Measurements from ENCODE around the gene EYS. TPM values are rescaled to one million over a fixed set of nuclear protein-coding genes. Genes with fewer than 3 reads are reported as not detected.

Gene EYS
- total and polyA plus RNA-seq, 4 donors, result 0.08 to 0.63 (median 0.36) TPM

DNA sequence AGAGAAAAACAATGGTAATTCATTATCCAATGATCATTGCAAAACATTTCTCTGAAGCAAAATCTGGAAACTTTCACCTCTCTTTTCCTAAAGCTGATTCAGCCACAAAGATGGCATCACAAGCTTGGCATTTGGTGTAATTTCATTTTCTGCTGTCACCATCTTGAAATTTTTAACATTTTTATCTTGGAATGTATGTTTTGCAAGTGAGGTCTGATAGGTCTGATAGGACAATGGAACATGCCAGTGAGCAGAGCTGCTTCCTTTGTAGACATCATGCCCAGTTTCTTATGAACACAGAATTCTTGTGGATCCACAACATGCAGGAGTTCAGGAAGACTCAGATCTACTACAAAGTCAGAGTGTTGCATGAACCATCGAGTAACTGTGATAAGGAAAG is 969.6 kb downstream of the EYS start:
- Histone ChIP-seq H3K36me3 (ENCODE audit: control insufficient read depth in 4 of 4, insufficient read depth in 3 of 4, low read depth in 1 of 4, low read length in 3 of 4) (no peaks in the 10 kb centered on the region), H3K27ac (ENCODE audit: low read depth in 1 of 2, low read length in 2 of 2) (no peak overlapping the region), H3K4me3 (ENCODE audit: low read depth in 1 of 3, low read length in 3 of 3) (no peak overlapping the region), H3K9ac (ENCODE audit: low read depth in 1 of 2, low read length in 2 of 2) (no peak overlapping the region), H3K27me3 (ENCODE audit: control insufficient read depth in 4 of 4, insufficient read depth in 4 of 4, low read length in 3 of 4) (no peaks in the 10 kb centered on the region), H3K4me1 (ENCODE audit: control insufficient read depth in 4 of 4, insufficient read depth in 4 of 4, low read length in 3 of 4) (no peaks in the 10 kb centered on the region), H3K9me3 (ENCODE audit: control insufficient read depth in 4 of 4, low read length in 3 of 4) (no peaks in the 10 kb centered on the region)
- WGBS, result 49% methylated on average over 1 of the region's 1 CpG
- TF ChIP-seq EGR1 (IDR thresholded peaks at IDR 0.05; ENCODE audit: low read depth in 2 of 2) (no peak), MAX (IDR thresholded peaks at IDR 0.05) (no peak), FOXA1 (IDR thresholded peaks at IDR 0.05) (no peak), RAD21 (IDR thresholded peaks at IDR 0.05) (no peak), HNF4G (IDR thresholded peaks at IDR 0.05) (no peak), ATF3 (IDR thresholded peaks at IDR 0.05) (no peak), JUND (IDR thresholded peaks at IDR 0.05) (no peak), YY1 (IDR thresholded peaks at IDR 0.05) (no peak), RXRA (IDR thresholded peaks at IDR 0.05) (no peak), HNF4A (conservative IDR thresholded peaks at IDR 0.05) (no peak), FOXA2 (IDR thresholded peaks at IDR 0.05) (no peak), GABPA (IDR thresholded peaks at IDR 0.05 in 1 of 2, conservative IDR thresholded peaks at IDR 0.05 in 1 of 2) (no peak)
- TF ChIP-seq, protein P1, sequence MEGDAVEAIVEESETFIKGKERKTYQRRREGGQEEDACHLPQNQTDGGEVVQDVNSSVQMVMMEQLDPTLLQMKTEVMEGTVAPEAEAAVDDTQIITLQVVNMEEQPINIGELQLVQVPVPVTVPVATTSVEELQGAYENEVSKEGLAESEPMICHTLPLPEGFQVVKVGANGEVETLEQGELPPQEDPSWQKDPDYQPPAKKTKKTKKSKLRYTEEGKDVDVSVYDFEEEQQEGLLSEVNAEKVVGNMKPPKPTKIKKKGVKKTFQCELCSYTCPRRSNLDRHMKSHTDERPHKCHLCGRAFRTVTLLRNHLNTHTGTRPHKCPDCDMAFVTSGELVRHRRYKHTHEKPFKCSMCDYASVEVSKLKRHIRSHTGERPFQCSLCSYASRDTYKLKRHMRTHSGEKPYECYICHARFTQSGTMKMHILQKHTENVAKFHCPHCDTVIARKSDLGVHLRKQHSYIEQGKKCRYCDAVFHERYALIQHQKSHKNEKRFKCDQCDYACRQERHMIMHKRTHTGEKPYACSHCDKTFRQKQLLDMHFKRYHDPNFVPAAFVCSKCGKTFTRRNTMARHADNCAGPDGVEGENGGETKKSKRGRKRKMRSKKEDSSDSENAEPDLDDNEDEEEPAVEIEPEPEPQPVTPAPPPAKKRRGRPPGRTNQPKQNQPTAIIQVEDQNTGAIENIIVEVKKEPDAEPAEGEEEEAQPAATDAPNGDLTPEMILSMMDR (IDR thresholded peaks at IDR 0.05; ENCODE audit: low read depth, low read length, missing input control), result no peak
- no peak for DNase-seq (ENCODE audit: low spot score)

- no peak overlapping the region for H3K9ac ChIP-seq (ENCODE audit: low read depth in 1 of 2, low read length in 2 of 2)
- H3K36me3 ChIP-seq (ENCODE audit: control insufficient read depth in 4 of 4, insufficient read depth in 3 of 4, low read depth in 1 of 4, low read length in 3 of 4), result no peaks in the 10 kb centered on the region
- WGBS, result 54% methylated on average over 4 of the region's 4 CpGs
- H3K9me3 ChIP-seq (ENCODE audit: control insufficient read depth in 4 of 4, low read length in 3 of 4), result no peaks in the 10 kb centered on the region
- H3K4me3 ChIP-seq (ENCODE audit: low read depth in 1 of 3, low read length in 3 of 3), result no peak overlapping the region
- H3K27me3 ChIP-seq (ENCODE audit: control insufficient read depth in 4 of 4, insufficient read depth in 4 of 4, low read length in 3 of 4), result no peaks in the 10 kb centered on the region
- TF ChIP-seq YY1 (IDR thresholded peaks at IDR 0.05), result no peak
- no peak for TF ChIP-seq ZBTB33 (IDR thresholded peaks at IDR 0.05)
- TF ChIP-seq MAX (IDR thresholded peaks at IDR 0.05), result no peak
- TF ChIP-seq, protein P2, sequence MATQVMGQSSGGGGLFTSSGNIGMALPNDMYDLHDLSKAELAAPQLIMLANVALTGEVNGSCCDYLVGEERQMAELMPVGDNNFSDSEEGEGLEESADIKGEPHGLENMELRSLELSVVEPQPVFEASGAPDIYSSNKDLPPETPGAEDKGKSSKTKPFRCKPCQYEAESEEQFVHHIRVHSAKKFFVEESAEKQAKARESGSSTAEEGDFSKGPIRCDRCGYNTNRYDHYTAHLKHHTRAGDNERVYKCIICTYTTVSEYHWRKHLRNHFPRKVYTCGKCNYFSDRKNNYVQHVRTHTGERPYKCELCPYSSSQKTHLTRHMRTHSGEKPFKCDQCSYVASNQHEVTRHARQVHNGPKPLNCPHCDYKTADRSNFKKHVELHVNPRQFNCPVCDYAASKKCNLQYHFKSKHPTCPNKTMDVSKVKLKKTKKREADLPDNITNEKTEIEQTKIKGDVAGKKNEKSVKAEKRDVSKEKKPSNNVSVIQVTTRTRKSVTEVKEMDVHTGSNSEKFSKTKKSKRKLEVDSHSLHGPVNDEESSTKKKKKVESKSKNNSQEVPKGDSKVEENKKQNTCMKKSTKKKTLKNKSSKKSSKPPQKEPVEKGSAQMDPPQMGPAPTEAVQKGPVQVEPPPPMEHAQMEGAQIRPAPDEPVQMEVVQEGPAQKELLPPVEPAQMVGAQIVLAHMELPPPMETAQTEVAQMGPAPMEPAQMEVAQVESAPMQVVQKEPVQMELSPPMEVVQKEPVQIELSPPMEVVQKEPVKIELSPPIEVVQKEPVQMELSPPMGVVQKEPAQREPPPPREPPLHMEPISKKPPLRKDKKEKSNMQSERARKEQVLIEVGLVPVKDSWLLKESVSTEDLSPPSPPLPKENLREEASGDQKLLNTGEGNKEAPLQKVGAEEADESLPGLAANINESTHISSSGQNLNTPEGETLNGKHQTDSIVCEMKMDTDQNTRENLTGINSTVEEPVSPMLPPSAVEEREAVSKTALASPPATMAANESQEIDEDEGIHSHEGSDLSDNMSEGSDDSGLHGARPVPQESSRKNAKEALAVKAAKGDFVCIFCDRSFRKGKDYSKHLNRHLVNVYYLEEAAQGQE (IDR thresholded peaks at IDR 0.05), result no peak
- no peak for TF ChIP-seq NR2F2 (IDR thresholded peaks at IDR 0.05)
- TF ChIP-seq GABPA (IDR thresholded peaks at IDR 0.05 in 1 of 2, conservative IDR thresholded peaks at IDR 0.05 in 1 of 2), result no peak
- TF ChIP-seq, protein P1 (IDR thresholded peaks at IDR 0.05; ENCODE audit: low read depth, low read length, missing input control), result no peak
- TF ChIP-seq RXRA (IDR thresholded peaks at IDR 0.05), result no peak
- no peak for TF ChIP-seq FOXA1 (IDR thresholded peaks at IDR 0.05)
- no peak for TF ChIP-seq TAF1 (conservative IDR thresholded peaks at IDR 0.05)
- no peak for TF ChIP-seq HNF4A (conservative IDR thresholded peaks at IDR 0.05)
- no peak for TF ChIP-seq RAD21 (IDR thresholded peaks at IDR 0.05)
- TF ChIP-seq FOXA2 (IDR thresholded peaks at IDR 0.05), result no peak
- no peak for TF ChIP-seq JUND (IDR thresholded peaks at IDR 0.05)
- TF ChIP-seq HNF4G (IDR thresholded peaks at IDR 0.05), result no peak
- TF ChIP-seq SP1 (IDR thresholded peaks at IDR 0.05), result no peak
- TF ChIP-seq EGR1 (IDR thresholded peaks at IDR 0.05; ENCODE audit: low read depth in 2 of 2), result no peak
- TF ChIP-seq ATF3 (IDR thresholded peaks at IDR 0.05), result no peak
- no peak overlapping the region for H3K27ac ChIP-seq (ENCODE audit: low read depth in 1 of 2, low read length in 2 of 2)
- DNase-seq (ENCODE audit: low spot score), result no peak
- no peaks in the 10 kb centered on the region for H3K4me1 ChIP-seq (ENCODE audit: control insufficient read depth in 4 of 4, insufficient read depth in 4 of 4, low read length in 3 of 4)
These were observed 970.5 kb downstream of the EYS start for GRCh38 chr6:64736421-64736950.
